Endothelial cell (in vitro differentiated cells): ENCODE data around the gene TMEM178A. TPM values are rescaled to one million over a fixed set of nuclear protein-coding genes. Genes with fewer than 3 reads are reported as not detected.

Experiments used
- DNase-seq: peaks from one replicate; pipeline ENCODE4 v3.0.0; 2021; ENCODE audit warnings: low spot score
- H3K27ac Mint-ChIP-seq: one replicate; pipeline ENCODE4 v1.8.0; 2021; ENCODE audit warnings: mixed read lengths, inconsistent platforms; ENCODE audit not compliant: unreplicated experiment
- H3K27me3 Mint-ChIP-seq: one replicate; pipeline ENCODE4 v1.8.0; 2021; ENCODE audit warnings: mild to moderate bottlenecking, moderate library complexity, mixed read lengths, inconsistent platforms; ENCODE audit not compliant: unreplicated experiment
- H3K36me3 Mint-ChIP-seq: one replicate; pipeline ENCODE4 v1.8.0; 2021; ENCODE audit warnings: mild to moderate bottlenecking, low read depth, mixed read lengths, inconsistent platforms; ENCODE audit not compliant: unreplicated experiment
- H3K4me1 Mint-ChIP-seq: one replicate; pipeline ENCODE4 v1.8.0; 2021; ENCODE audit warnings: mild to moderate bottlenecking, mixed read lengths, inconsistent platforms; ENCODE audit not compliant: unreplicated experiment
- H3K4me3 Mint-ChIP-seq: one replicate; pipeline ENCODE4 v1.8.0; 2021; ENCODE audit warnings: mild to moderate bottlenecking, mixed read lengths, inconsistent platforms; ENCODE audit not compliant: unreplicated experiment
- H3K9me3 Mint-ChIP-seq: one replicate; pipeline ENCODE4 v1.8.0; 2021; ENCODE audit warnings: mixed read lengths, inconsistent platforms; ENCODE audit not compliant: unreplicated experiment
- total RNA-seq: library from RNA; stranded (reverse); fragmentation: NEBNext Ultra II Directional; extraction: Animal tissue kit (Norgen Biotek cat#: 25700); gene quantifications from one replicate; pipeline ENCODE4 v1.2.1, GENCODE V29; 2021; ENCODE audit not compliant: unreplicated experiment
- TF ChIP-seq, protein P1 (sequence below): fragments of 200-600 bp; sonication (generic); IDR thresholded peaks from one replicate; pipeline ENCODE4 v1.5.0; 2021; ENCODE audit warnings: antibody characterized with exemption; ENCODE audit not compliant: unreplicated experiment

The TMEM178A gene
- total RNA-seq, 1 donor from 2014 or later = 4.8 TPM

DNA sequence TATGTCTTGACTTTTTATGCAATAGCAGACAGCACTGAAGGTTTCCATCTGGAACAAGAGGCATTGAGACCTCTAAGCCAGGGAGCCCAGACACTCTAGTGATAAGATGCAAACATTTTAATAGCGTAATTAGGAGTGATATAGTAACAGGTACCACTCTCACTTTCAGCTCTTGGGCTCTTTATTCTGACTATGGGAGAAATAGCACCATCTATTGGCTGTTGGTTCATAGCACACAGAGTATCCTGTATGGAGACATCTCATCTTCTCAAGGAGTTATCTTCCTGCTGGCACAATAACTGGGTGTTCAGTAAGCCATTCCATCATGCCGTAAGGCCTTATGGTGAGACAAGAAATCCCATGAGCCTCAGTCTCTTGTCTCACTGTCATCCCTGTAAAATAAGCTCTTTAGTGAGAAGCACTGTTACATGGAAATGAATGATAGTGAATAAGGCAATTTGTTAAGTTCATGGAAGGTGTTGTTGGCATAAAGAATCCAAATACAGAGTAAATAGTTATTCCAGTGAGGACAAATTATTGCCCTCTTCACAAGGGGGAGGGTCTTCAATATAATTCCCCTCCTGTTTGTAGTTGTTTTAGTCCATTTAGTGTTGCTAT, 65.1 kb downstream of the TMEM178A start:
- Mint-ChIP-seq H3K36me3 (peaks cover 3% of the 10 kb centered on the region), H3K27ac (no peak overlapping the region), H3K9me3 (no peaks in the 10 kb centered on the region), H3K4me3 (no peak overlapping the region), H3K4me1 (peaks cover 3% of the 10 kb centered on the region), H3K27me3 (no peaks in the 10 kb centered on the region)
- peak; percentile 10 for DNase-seq
- TF ChIP-seq, protein P1, sequence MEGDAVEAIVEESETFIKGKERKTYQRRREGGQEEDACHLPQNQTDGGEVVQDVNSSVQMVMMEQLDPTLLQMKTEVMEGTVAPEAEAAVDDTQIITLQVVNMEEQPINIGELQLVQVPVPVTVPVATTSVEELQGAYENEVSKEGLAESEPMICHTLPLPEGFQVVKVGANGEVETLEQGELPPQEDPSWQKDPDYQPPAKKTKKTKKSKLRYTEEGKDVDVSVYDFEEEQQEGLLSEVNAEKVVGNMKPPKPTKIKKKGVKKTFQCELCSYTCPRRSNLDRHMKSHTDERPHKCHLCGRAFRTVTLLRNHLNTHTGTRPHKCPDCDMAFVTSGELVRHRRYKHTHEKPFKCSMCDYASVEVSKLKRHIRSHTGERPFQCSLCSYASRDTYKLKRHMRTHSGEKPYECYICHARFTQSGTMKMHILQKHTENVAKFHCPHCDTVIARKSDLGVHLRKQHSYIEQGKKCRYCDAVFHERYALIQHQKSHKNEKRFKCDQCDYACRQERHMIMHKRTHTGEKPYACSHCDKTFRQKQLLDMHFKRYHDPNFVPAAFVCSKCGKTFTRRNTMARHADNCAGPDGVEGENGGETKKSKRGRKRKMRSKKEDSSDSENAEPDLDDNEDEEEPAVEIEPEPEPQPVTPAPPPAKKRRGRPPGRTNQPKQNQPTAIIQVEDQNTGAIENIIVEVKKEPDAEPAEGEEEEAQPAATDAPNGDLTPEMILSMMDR = peak; percentile 52

DNA sequence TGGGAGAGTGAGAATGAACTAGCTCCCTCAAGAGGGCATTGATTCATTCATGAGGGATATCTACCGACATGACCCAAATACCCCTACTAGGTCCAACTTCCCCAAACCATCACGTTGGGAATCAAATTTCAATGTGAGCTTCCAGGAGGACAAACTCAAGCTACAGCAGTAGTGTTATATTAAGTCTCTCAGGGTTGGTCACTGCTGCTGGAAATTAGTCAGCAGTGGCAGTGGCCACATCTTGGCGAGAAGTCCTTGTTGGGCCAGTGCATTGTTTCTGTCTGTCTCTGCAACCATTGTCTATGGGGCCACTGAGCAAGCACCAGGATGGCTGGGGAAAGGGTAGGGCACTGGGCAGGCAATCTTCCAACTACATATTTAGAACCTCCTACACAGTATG, 65.8 kb downstream of the TMEM178A start:
- H3K9me3 Mint-ChIP-seq = no peaks in the 10 kb centered on the region
- no peaks in the 10 kb centered on the region for H3K4me1 Mint-ChIP-seq
- H3K36me3 Mint-ChIP-seq = peaks cover 3% of the 10 kb centered on the region
- TF ChIP-seq, protein P1 = no peak
- DNase-seq = no peak
- H3K27ac Mint-ChIP-seq = no peak overlapping the region
- no peaks in the 10 kb centered on the region for H3K27me3 Mint-ChIP-seq
- H3K4me3 Mint-ChIP-seq = no peak overlapping the region

DNA sequence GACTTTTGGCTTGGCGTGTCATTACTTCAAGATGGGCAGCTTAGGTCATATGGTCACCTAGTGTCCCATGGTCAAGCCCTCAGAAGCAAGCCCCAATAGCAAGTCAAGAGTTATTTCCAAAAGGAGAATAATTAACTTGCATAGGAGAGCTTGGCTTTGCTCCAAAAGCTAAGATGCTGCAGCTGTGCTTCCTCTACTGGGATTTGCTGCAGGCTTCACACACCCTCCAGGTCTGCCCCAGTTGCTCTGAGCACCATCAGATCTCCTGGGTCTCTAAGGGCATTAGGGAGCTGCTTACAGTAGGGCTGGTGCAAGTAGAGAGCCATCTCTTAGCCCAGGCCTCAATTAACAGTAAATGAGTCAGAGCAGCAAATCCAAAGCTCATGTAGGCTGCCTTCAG, 66.8 kb downstream of the TMEM178A start:
- no peak for DNase-seq
- H3K9me3 Mint-ChIP-seq = no peaks in the 10 kb centered on the region
- TF ChIP-seq, protein P1 = no peak
- peaks cover 4% of the 10 kb centered on the region for H3K4me1 Mint-ChIP-seq
- H3K36me3 Mint-ChIP-seq = peaks cover 6% of the 10 kb centered on the region
- H3K4me3 Mint-ChIP-seq = no peak overlapping the region
- no peaks in the 10 kb centered on the region for H3K27me3 Mint-ChIP-seq
- no peak overlapping the region for H3K27ac Mint-ChIP-seq

DNA sequence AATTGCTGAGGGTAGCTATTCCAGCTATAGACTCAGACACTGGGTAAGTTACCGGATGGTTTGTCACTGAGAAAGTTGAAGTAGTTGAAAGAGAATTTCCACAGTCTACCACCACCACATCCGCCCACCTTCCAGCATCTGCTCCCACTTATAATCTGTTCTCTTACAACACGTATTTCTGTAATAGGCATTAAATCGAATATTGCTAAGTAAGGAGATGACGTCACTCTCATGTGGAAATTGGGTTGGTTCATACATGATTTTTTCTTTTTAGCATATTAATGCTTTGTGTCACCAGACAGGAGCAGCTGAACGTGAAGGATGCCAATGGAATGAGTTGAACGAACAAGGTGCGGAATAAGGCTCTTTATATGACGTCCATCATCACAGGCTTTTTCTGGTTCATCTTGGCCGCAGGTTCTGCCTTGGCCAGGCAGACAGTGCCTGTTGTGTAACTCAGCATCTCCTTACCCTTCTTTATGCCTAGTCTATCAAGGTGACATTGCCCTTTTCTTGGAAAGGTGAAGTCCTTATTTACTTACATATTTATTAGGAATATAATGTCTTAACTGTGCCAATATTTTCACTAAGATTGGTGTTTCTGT, 67.5 kb downstream of the TMEM178A start:
- H3K4me1 Mint-ChIP-seq = peaks cover 9% of the 10 kb centered on the region
- DNase-seq = no peak
- no peak overlapping the region for H3K4me3 Mint-ChIP-seq
- TF ChIP-seq, protein P1 = no peak
- H3K9me3 Mint-ChIP-seq = no peaks in the 10 kb centered on the region
- peaks cover 8% of the 10 kb centered on the region for H3K36me3 Mint-ChIP-seq
- H3K27ac Mint-ChIP-seq = no peak overlapping the region
- H3K27me3 Mint-ChIP-seq = no peaks in the 10 kb centered on the region

DNA sequence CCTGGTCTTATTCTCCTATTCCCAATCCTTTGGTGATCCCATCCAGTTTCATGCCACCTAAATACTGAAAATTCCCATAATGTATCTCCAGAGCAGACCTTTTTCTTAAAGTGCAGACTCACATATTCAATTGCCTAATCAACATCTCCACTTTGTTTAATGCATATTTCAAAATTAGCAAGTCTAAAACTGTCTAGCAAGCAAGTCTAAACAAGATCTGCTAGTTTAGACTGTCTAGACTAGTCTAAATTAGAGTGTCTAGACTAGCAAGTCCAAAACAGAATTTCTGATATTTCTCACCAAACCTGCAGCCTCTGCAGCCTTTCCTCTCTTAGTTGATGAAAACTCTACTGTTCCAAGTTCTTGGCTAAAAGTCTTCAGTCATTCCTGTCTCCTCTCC, 68.7 kb downstream of the TMEM178A start:
- peaks cover 13% of the 10 kb centered on the region for H3K4me1 Mint-ChIP-seq
- no peak overlapping the region for H3K27ac Mint-ChIP-seq
- TF ChIP-seq, protein P1 = no peak
- no peaks in the 10 kb centered on the region for H3K27me3 Mint-ChIP-seq
- no peak overlapping the region for H3K4me3 Mint-ChIP-seq
- no peak for DNase-seq
- no peaks in the 10 kb centered on the region for H3K9me3 Mint-ChIP-seq
- peaks cover 8% of the 10 kb centered on the region for H3K36me3 Mint-ChIP-seq
